ENCODE data around the gene NAPSA. TPM values are rescaled to one million over a fixed set of nuclear protein-coding genes. Genes with fewer than 3 reads are reported as not detected.

Gene NAPSA
- total and polyA plus RNA-seq, 10 of the 15 experiments (the other 5 are each of a cell fraction or from before 2014, with no cell fraction given), result 6.7 to 45.4 (median 17.1) TPM

- no peak for TF ChIP-seq CUX1 (IDR thresholded peaks at IDR 0.05; ENCODE audit: insufficient replicate concordance, low read depth, low read length)
- TF ChIP-seq ZBTB11 (CRISPR knock-in tag; IDR thresholded peaks at IDR 0.05), result no peak
- TF ChIP-seq ZBED1 (IDR thresholded peaks at IDR 0.05; ENCODE audit: borderline replicate concordance), result peak; percentile 88; the same call in 1 of the 2 replicates
- TF ChIP-seq CHD2 (IDR thresholded peaks at IDR 0.05; ENCODE audit: borderline replicate concordance, low read depth, low read length), result peak; percentile 48; the same call in 1 of the 2 replicates
- no peak for TF ChIP-seq BCL11A (IDR thresholded peaks at IDR 0.05; ENCODE audit: low read depth, low read length)
- no peak for TF ChIP-seq PRDM15 (CRISPR knock-in tag; IDR thresholded peaks at IDR 0.05)
- peak; percentile 70 for TF ChIP-seq POLR2A (IDR thresholded peaks at IDR 0.05; ENCODE audit: low read depth, low read length)
- TF ChIP-seq DPF2 (IDR thresholded peaks at IDR 0.05), result peak; percentile 59; the same call in 1 of the 2 replicates
- no peak for TF ChIP-seq ZBTB4 (CRISPR knock-in tag; IDR thresholded peaks at IDR 0.05)
- TF ChIP-seq SMAD5 (IDR thresholded peaks at IDR 0.05; ENCODE audit: low read depth), result no peak; the same call in 1 of the 2 replicates
- no peak for TF ChIP-seq NR2C2 (IDR thresholded peaks at IDR 0.05; ENCODE audit: borderline replicate concordance, control insufficient read depth, insufficient read length, low read depth)
Observed at GRCh38 chr19:50357178-50358100, 8.0 kb downstream of the NAPSA start (continued).

All from GM12878 (cell line).